A549 (cell line): ENCODE data around the gene HNMT. TPM values are rescaled to one million over a fixed set of nuclear protein-coding genes. Genes with fewer than 3 reads are reported as not detected.

Source experiments
- ATAC-seq, 2 experiments: fragments of 200-7000 bp in 1 of 2; fragments of >200 bp in 1 of 2; cut with Nextera tagmentation in 1 of 2; cut with Tn5 transposase in 1 of 2; 3 replicates each; pipeline versions ENCODE4 v1.8.0 to v1.9.1; 2018 to 2020; ENCODE audit warnings: mild to moderate bottlenecking in 1 of 2, moderate library complexity in 1 of 2
- CTCF ChIA-PET: fragments of 300-600 bp; sonication (Branson Sonifier 250); formaldehyde crosslinking; extraction: SDS; loops from one replicate; lab custom pipeline; 2021; ENCODE audit warnings: antibody characterized with exemption, inconsistent platforms; lab: Yijun Ruan, JAX
- POLR2A ChIA-PET: fragments of 350-600 bp; formaldehyde crosslinking; extraction: SDS; loops from one replicate; lab custom pipeline; 2021; ENCODE audit warnings: antibody characterized with exemption, inconsistent platforms; lab: Yijun Ruan, JAX
- DNase-seq, 2 experiments: peaks; one replicate each; pipeline versions ENCODE4 v3.0.0 to v3.0.0-alpha.2; 2011 to 2016; ENCODE audit warnings: low read depth in 1 of 2, low spot score in 1 of 2
- FAIRE-seq: peaks from 2 replicates; lab custom pipeline; 2011; peaks lifted over from hg19 to GRCh38; lab: Jason Lieb, UNC
- H3K27ac ChIP-seq, 2 experiments: fragments of >200 bp; sonication (Bioruptor Twin); formaldehyde crosslinking; 3 replicates each; pipeline ENCODE4 v1.5.1; 2016 to 2017
- H3K4me1 ChIP-seq: fragments of >200 bp; sonication (Bioruptor Twin); formaldehyde crosslinking; 3 replicates; pipeline ENCODE4 v1.6.1; 2016
- H3K4me2 ChIP-seq: fragments of >200 bp; sonication (Bioruptor Twin); formaldehyde crosslinking; 3 replicates; pipeline ENCODE4 v1.6.1; 2016
- H3K4me3 ChIP-seq: fragments of >200 bp; sonication (Bioruptor Twin); formaldehyde crosslinking; 3 replicates; pipeline ENCODE4 v1.5.1; 2016
- H3K9me3 ChIP-seq: fragments of >200 bp; sonication (Bioruptor Twin); formaldehyde crosslinking; 3 replicates; pipeline ENCODE4 v1.6.1; 2016
- CHD2 ChIP-seq: fragments of 150-350 bp; IDR thresholded peaks from 2 replicates; pipeline ENCODE4 v1.6.1; 2014; ENCODE audit warnings: low read length; ENCODE audit not compliant: partially characterized antibody
- EP300 ChIP-seq, 2 experiments: fragments of >200 bp; sonication (Bioruptor Twin); formaldehyde crosslinking; IDR thresholded peaks; 2 replicates in 1 of 2; 3 replicates in 1 of 2; pipeline ENCODE4 v1.6.1; 2016 to 2017
- ESRRA ChIP-seq: fragments of 150-350 bp; IDR thresholded peaks from 2 replicates; pipeline ENCODE4 v1.6.1; 2014; ENCODE audit warnings: mild to moderate bottlenecking, low read length, borderline replicate concordance
- FOSL2 ChIP-seq, 2 experiments: fragments of 450-650 bp in 1 of 2; fragments of >200 bp in 1 of 2; sonication (Bioruptor Twin) in 1 of 2; formaldehyde crosslinking; IDR thresholded peaks; 2 replicates each; pipeline versions ENCODE4 v1.5.0 to v1.6.1; 2016 to 2020; ENCODE audit warnings: mild to moderate bottlenecking in 1 of 2, moderate library complexity in 1 of 2
- FOXS1 ChIP-seq: fragments of 250-450 bp; sonication (Bioruptor Pico); IDR thresholded peaks from 2 replicates; pipeline ENCODE4 v1.5.0; 2020; ENCODE audit warnings: mild to moderate bottlenecking, moderate library complexity
- GATA3 ChIP-seq: IDR thresholded peaks from 2 replicates; pipeline ENCODE4 v1.6.1; 2012; ENCODE audit warnings: borderline replicate concordance
- HDAC2 ChIP-seq: fragments of 200-600 bp; sonication (generic); IDR thresholded peaks from 2 replicates; pipeline ENCODE4 v1.6.1; 2016
- KDM5A ChIP-seq: fragments of 200-600 bp; sonication (generic); IDR thresholded peaks from 2 replicates; pipeline ENCODE4 v1.6.1; 2016; ENCODE audit warnings: antibody characterized with exemption, mild to moderate bottlenecking
- MAFK ChIP-seq: fragments of 450-650 bp; IDR thresholded peaks from 2 replicates; pipeline ENCODE4 v1.6.1; 2014; ENCODE audit not compliant: partially characterized antibody
- MAZ ChIP-seq: fragments of 150-350 bp; IDR thresholded peaks from 2 replicates; pipeline ENCODE4 v1.6.1; 2014; ENCODE audit warnings: antibody characterized with exemption, low read depth, low read length, borderline replicate concordance
- SMC3 ChIP-seq: fragments of >200 bp; sonication (Bioruptor Twin); formaldehyde crosslinking; IDR thresholded peaks from 3 replicates; pipeline ENCODE4 v1.6.1; 2018; ENCODE audit warnings: inconsistent platforms
- ZC3H11A ChIP-seq: fragments of 450-650 bp; IDR thresholded peaks from 2 replicates; pipeline ENCODE4 v1.6.1; 2014; ENCODE audit warnings: antibody characterized with exemption, mild to moderate bottlenecking
- ZNF302 ChIP-seq: fragments of 250-450 bp; sonication (Bioruptor Pico); IDR thresholded peaks from 2 replicates; pipeline ENCODE4 v1.9.0; 2021; ENCODE audit warnings: inconsistent platforms, mild to moderate bottlenecking, moderate library complexity
- WGBS: methylation state at CpG from one replicate; pipeline ENCODE4 v1.1.6; 2017; ENCODE audit errors: missing lambda C conversion rate; 5-methylcytosine and 5-hydroxymethylcytosine counted together
- polyA plus RNA-seq, 4 experiments: library from polyadenylated mRNA; depleted of rRNA in 3 of 4; stranded (reverse); fragments of >200 nt; fragmentation: RNase III in 1 of 4; extraction: RNeasy Plus Mini Kit Qiagen cat#74134 plus additional on column Dnase treatment in 1 of 4; gene quantifications; 2 replicates in 3 of 4; 3 replicates in 1 of 4; pipeline ENCODE4 v1.2.3, GENCODE V29; 2011 to 2017
- TF ChIP-seq, protein P1 (sequence below): fragments of 200-600 bp; sonication (generic); IDR thresholded peaks from 2 replicates; pipeline ENCODE4 v1.6.1; 2016; ENCODE audit warnings: antibody characterized with exemption, mild to moderate bottlenecking, moderate library complexity
- TF ChIP-seq, protein P2 (sequence below): fragments of 150-350 bp; IDR thresholded peaks from 2 replicates; pipeline ENCODE4 v1.6.1; 2014; ENCODE audit warnings: low read depth, mild to moderate bottlenecking, low read length
- TF ChIP-seq, protein P3 (sequence below): fragments of 450-650 bp; IDR thresholded peaks from 2 replicates; pipeline ENCODE4 v1.6.1; 2014; ENCODE audit warnings: antibody characterized with exemption
- TF ChIP-seq, protein P4 (sequence below): IDR thresholded peaks from 2 replicates; pipeline ENCODE4 v1.6.1; 2012; ENCODE audit warnings: low read depth, borderline replicate concordance

HNMT gene
- polyA plus RNA-seq, 2 of the 4 experiments (the other 2 are of a cell fraction): 1.5 to 5.5 TPM

DNA sequence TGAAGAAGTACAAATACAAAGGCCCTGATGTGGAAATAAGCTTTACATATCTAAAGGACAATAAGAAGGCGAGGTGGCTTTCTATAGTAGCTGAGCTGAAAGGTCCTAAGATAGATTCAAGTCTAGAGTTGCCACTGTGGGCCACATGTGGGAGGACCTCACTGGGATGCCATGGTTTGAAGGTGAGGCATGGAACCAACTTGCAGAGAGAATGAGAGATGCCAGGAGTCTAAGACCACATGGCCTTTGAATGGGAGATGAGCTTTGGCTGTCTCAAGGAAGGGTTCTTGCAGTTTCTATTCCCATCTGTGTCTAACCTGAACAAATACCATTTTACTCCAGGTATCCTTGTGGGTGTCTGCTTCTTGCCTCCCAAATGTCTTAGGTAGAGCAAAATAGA is 53.6 kb downstream of the HNMT start:
- ChIA-PET CTCF (interaction anchor here (1.2 kb wide), 1 partner anchor 107 kb away, joined by 3 read pairs; no protein-coding TSS in a partner anchor), POLR2A (no interaction called here)
- no peak overlapping the region for H3K4me3 ChIP-seq
- FAIRE-seq: no peak
- no peak overlapping the region for H3K4me2 ChIP-seq
- no peak for DNase-seq
- no peaks in the 10 kb centered on the region for H3K4me1 ChIP-seq
- ATAC-seq: no peak
- no peak overlapping the region for H3K27ac ChIP-seq
- H3K9me3 ChIP-seq: no peaks in the 10 kb centered on the region
- 32% methylated on average over 1 of the region's 1 CpG for WGBS
- TF ChIP-seq ZNF302 (CRISPR knock-in tag) (no peak), HDAC2 (no peak), GATA3 (no peak), EP300 (IDR thresholded peaks at IDR 0.05) (no peak), KDM5A (no peak), ESRRA (no peak), FOXS1 (CRISPR knock-in tag) (no peak), FOSL2 (IDR thresholded peaks at IDR 0.05) (no peak), FOSL2 (CRISPR knock-in tag; IDR thresholded peaks at IDR 0.05) (no peak), SMC3 (no peak), CHD2 (no peak), MAZ (no peak), ZC3H11A (no peak)
- TF ChIP-seq, protein P1, sequence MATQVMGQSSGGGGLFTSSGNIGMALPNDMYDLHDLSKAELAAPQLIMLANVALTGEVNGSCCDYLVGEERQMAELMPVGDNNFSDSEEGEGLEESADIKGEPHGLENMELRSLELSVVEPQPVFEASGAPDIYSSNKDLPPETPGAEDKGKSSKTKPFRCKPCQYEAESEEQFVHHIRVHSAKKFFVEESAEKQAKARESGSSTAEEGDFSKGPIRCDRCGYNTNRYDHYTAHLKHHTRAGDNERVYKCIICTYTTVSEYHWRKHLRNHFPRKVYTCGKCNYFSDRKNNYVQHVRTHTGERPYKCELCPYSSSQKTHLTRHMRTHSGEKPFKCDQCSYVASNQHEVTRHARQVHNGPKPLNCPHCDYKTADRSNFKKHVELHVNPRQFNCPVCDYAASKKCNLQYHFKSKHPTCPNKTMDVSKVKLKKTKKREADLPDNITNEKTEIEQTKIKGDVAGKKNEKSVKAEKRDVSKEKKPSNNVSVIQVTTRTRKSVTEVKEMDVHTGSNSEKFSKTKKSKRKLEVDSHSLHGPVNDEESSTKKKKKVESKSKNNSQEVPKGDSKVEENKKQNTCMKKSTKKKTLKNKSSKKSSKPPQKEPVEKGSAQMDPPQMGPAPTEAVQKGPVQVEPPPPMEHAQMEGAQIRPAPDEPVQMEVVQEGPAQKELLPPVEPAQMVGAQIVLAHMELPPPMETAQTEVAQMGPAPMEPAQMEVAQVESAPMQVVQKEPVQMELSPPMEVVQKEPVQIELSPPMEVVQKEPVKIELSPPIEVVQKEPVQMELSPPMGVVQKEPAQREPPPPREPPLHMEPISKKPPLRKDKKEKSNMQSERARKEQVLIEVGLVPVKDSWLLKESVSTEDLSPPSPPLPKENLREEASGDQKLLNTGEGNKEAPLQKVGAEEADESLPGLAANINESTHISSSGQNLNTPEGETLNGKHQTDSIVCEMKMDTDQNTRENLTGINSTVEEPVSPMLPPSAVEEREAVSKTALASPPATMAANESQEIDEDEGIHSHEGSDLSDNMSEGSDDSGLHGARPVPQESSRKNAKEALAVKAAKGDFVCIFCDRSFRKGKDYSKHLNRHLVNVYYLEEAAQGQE: no peak
- TF ChIP-seq, protein P2, sequence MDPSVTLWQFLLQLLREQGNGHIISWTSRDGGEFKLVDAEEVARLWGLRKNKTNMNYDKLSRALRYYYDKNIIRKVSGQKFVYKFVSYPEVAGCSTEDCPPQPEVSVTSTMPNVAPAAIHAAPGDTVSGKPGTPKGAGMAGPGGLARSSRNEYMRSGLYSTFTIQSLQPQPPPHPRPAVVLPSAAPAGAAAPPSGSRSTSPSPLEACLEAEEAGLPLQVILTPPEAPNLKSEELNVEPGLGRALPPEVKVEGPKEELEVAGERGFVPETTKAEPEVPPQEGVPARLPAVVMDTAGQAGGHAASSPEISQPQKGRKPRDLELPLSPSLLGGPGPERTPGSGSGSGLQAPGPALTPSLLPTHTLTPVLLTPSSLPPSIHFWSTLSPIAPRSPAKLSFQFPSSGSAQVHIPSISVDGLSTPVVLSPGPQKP: no peak
- TF ChIP-seq, protein P3, sequence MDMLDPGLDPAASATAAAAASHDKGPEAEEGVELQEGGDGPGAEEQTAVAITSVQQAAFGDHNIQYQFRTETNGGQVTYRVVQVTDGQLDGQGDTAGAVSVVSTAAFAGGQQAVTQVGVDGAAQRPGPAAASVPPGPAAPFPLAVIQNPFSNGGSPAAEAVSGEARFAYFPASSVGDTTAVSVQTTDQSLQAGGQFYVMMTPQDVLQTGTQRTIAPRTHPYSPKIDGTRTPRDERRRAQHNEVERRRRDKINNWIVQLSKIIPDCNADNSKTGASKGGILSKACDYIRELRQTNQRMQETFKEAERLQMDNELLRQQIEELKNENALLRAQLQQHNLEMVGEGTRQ: no peak
- TF ChIP-seq, protein P4, sequence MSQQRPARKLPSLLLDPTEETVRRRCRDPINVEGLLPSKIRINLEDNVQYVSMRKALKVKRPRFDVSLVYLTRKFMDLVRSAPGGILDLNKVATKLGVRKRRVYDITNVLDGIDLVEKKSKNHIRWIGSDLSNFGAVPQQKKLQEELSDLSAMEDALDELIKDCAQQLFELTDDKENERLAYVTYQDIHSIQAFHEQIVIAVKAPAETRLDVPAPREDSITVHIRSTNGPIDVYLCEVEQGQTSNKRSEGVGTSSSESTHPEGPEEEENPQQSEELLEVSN: no peak

DNA sequence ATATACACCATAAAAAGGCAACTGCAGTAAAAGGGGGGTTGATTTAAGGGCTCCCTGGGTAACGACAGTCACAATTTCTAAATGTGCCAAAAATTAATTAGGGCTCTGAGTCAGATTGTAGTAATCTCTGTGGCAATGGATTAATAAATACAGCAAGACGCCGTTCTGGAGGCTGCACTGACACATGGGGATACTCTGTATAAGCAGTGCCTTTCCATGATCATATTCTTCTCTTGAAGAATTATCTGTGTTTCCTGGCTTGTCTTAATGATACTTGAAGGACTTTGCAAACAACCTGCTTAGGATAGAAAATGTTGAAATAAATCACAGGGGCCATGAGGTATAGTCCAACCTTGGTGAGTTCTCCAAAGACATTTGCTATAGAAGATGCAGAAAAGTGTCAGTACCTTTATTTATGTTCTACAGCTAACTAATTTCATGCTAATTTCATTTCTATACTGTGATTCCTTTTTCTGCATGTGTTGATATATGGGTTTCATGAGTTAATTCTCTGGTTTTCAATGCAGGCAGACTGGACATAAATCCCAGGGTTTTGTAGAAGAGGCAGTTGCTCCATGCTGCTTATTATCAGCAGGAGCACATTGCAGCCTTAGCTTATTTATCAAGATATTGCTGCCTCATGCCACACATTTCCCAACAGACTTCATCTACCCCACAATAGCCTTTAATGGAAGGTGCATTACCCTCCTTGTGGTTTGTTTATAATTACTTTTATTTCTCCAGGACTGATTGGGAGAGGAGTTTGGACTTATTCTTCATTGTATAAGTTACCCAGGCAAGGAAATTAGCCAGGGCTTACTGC is 54.8 kb downstream of the HNMT start:
- ChIA-PET CTCF (interaction anchor here (0.5 to 1.1 kb wide), 2 partner anchors 46 to 382 kb away, joined by 3 read pairs; no protein-coding TSS in a partner anchor), POLR2A (no interaction called here)
- 51% methylated on average over 3 of the region's 3 CpGs for WGBS
- Histone ChIP-seq H3K4me2 (no peak overlapping the region), H3K4me3 (no peak overlapping the region), H3K9me3 (no peaks in the 10 kb centered on the region), H3K27ac (no peak overlapping the region), H3K4me1 (no peaks in the 10 kb centered on the region)
- no peak for TF ChIP-seq MAFK
- ATAC-seq (no peak), FAIRE-seq (no peak), DNase-seq (no peak)
